Naive thymus-derived CD8-positive, alpha-beta T cell (primary cell): ENCODE measurements around the gene KBTBD6. TPM values are rescaled to one million over a fixed set of nuclear protein-coding genes. Genes with fewer than 3 reads are reported as not detected.
"Not testable (repeated sequence)": the region's sequence is repeated elsewhere in the genome, so short reads cannot be mapped to it uniquely, and the experiment has no call there.

ENCODE experiments used
- ATAC-seq, 2 donors: fragments of 150-1000 bp; cut with Tn5 transposase in 1 of 2; sonication (Bioruptor Pico), chemical (Tn5 transposase) in 1 of 2; 1 replicate in 1 of 2; 2 replicates in 1 of 2; pipeline ENCODE4 v1.10.0; 2021; ENCODE audit warnings: mild to moderate bottlenecking in 2 of 2, moderate library complexity in 2 of 2
- POLR2A ChIA-PET: fragments of 350-600 bp; sonication (Branson Sonifier 250); formaldehyde crosslinking; loops from one replicate; lab custom pipeline; 2021; ENCODE audit warnings: antibody characterized with exemption; lab: Charles Lee
- DNase-seq, 10 donors: peaks; one replicate each; pipeline versions ENCODE4 v3.0.0 to v3.0.0-alpha.2; 2020 to 2022
- H3K27ac Mint-ChIP-seq, 10 donors: one replicate each; pipeline ENCODE4 v1.8.0; 2020 to 2022; ENCODE audit warnings: mild to moderate bottlenecking in 10 of 10, mixed read lengths in 10 of 10, moderate library complexity in 4 of 10, inconsistent platforms in 1 of 10
- H3K27me3 Mint-ChIP-seq, 5 donors: one replicate each; pipeline ENCODE4 v1.8.0; 2021 to 2022; ENCODE audit warnings: mixed read lengths in 5 of 5
- H3K36me3 Mint-ChIP-seq, 3 donors: one replicate each; pipeline ENCODE4 v1.8.0; 2020 to 2022; ENCODE audit warnings: mixed read lengths in 3 of 3, mild to moderate bottlenecking in 2 of 3, inconsistent platforms in 1 of 3
- H3K4me1 Mint-ChIP-seq, 4 donors: one replicate each; pipeline ENCODE4 v1.8.0; 2021 to 2022; ENCODE audit warnings: mixed read lengths in 4 of 4
- H3K4me3 Mint-ChIP-seq, 10 donors: one replicate each; pipeline ENCODE4 v1.8.0; 2020 to 2022; ENCODE audit warnings: mild to moderate bottlenecking in 10 of 10, mixed read lengths in 10 of 10, moderate library complexity in 6 of 10, inconsistent platforms in 1 of 10
- H3K9me3 Mint-ChIP-seq, 9 donors: one replicate each; pipeline ENCODE4 v1.8.0; 2020 to 2022; ENCODE audit warnings: mixed read lengths in 9 of 9, mild to moderate bottlenecking in 3 of 9, inconsistent platforms in 1 of 9, moderate library complexity in 1 of 9
- polyA plus RNA-seq, 3 donors: library from polyadenylated mRNA; unstranded; fragments of 300-500 nt; fragmentation: Illumina TruSeq; gene quantifications; one replicate each; pipeline ENCODE4 v1.2.3, GENCODE V29; 2021
- total RNA-seq, 8 experiments: library from RNA in 2 of 8; stranded (reverse) in 2 of 8; gene quantifications; one replicate each; pipeline ENCODE4 v1.2.3 and lab custom pipeline; 2021 to 2026

KBTBD6 gene
- total and polyA plus RNA-seq, 5 experiments from 2014 or later: 2.3 to 5.7 (median 4.9) TPM

DNA sequence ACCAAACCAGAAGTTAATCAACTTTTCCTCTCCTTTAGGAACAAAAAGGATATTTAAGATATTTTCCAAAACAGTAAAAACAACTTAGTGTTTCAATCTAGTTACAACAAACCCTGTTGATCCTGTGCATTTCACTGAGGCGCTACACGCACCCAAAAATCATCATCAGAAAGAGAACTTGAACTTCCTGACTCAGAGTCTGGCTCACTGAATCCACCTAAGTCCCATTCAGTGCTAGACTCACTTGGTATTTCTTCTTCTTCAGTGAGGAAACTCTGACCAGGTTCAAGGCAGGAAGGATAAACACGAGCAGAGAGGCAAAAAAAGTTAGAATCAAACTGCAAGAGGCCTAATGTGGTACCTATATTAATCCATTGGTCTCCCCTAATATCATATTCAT lies 2.2 kb downstream of the KBTBD6 start:
- DNase-seq: peak in 1 of 10 donors; percentile 10
- POLR2A ChIA-PET: no interaction called here
- no peak for ATAC-seq
- Mint-ChIP-seq H3K9me3 (peaks cover 0 to 5% (median 2%) of the 10 kb centered on the region in 9 donors), H3K27ac (peak overlapping the region in 8 of 10 donors; percentile 1 to 91 (median 26)), H3K36me3 (peaks cover 4 to 15% (median 14%) of the 10 kb centered on the region in 3 donors), H3K4me1 (peaks cover 17 to 55% (median 51%) of the 10 kb centered on the region in 4 donors), H3K4me3 (peak overlapping the region; percentile 90 to 99 (median 98)), H3K27me3 (no peaks in the 10 kb centered on the region)

DNA sequence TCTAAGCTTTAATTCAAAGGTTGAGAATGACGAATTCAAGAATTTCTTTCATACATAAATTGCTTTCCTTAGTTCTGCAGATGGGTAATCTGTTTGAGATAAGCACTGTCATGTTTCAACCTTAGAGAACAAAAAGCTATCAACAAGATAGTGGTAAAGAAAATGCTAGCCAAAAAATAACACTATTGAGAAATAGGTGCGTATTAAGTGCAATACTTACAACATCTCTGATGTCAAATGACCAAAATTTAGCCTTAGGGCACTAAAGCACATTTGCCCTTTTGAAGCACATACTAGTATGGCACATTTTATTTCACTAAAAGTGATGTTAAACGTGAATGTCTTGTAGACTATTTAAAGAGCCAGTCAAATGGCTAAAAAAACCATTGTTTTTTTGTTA lies 4.9 kb downstream of the KBTBD6 start:
- DNase-seq: no peak
- no peaks in the 10 kb centered on the region for H3K27me3 Mint-ChIP-seq
- no peak for ATAC-seq
- peak overlapping the region in 1 of 10 donors; percentile 63 for H3K27ac Mint-ChIP-seq
- peaks cover 0 to 5% (median 2%) of the 10 kb centered on the region in 9 donors for H3K9me3 Mint-ChIP-seq
- POLR2A ChIA-PET: no interaction called here
- peak overlapping the region in 2 of 10 donors; percentile 47 to 50 for H3K4me3 Mint-ChIP-seq
- H3K4me1 Mint-ChIP-seq: peaks cover 11 to 46% (median 41%) of the 10 kb centered on the region in 4 donors
- H3K36me3 Mint-ChIP-seq: peaks cover 4 to 21% (median 20%) of the 10 kb centered on the region in 3 donors

DNA sequence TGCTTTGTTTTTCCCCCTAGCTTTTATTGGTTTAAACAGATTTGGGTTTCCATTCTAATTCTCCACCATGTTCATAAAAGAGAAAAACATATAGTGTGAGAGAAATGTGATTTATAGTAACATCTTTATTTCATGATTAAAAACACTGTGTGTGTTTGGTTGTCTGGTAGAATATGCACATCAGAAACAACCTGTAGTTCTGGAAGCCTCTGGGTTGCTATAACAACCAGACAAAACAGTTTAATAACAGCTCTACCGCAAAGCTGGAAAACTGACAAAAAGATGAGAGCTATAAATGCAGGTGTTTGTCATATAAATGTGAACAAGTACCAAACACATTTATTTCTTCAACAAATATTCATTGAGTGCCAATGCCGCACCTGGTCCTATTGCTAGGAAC lies 9.8 kb downstream of the KBTBD6 start:
- Mint-ChIP-seq H3K4me1 (peaks cover 2 to 8% (median 7%) of the 10 kb centered on the region in 4 donors), H3K9me3 (peaks cover 0 to 5% (median 2%) of the 10 kb centered on the region in 9 donors), H3K27me3 (no peaks in the 10 kb centered on the region), H3K4me3 (no peak overlapping the region), H3K27ac (peak overlapping the region in 2 of 10 donors; percentile 13 to 81), H3K36me3 (peaks cover 4 to 19% (median 17%) of the 10 kb centered on the region in 3 donors)
- ATAC-seq (peak; percentile 57 to 59), DNase-seq (peak in 2 of 10 donors; percentile 23 to 35)
- POLR2A ChIA-PET: no interaction called here

- POLR2A ChIA-PET: no interaction called here
- Mint-ChIP-seq H3K4me3 (no peak overlapping the region), H3K4me1 (peaks cover 0 to 2% (median under 1%) of the 10 kb centered on the region in 4 donors), H3K36me3 (no peaks in the 10 kb centered on the region), H3K9me3 (no peaks in the 10 kb centered on the region), H3K27me3 (no peaks in the 10 kb centered on the region), H3K27ac (no peak overlapping the region)
- ATAC-seq (no peak), DNase-seq (no peak)
Measured at GRCh38 chr13:41117869-41118268, 14.7 kb downstream of the KBTBD6 start.

GRCh38 chr13:41111454-41111853 lies 21.1 kb downstream of the KBTBD6 start:
- Mint-ChIP-seq H3K4me3 (no peak overlapping the region), H3K27ac (peak overlapping the region in 1 of 10 donors; percentile 53), H3K36me3 (no peaks in the 10 kb centered on the region), H3K4me1 (no peaks in the 10 kb centered on the region), H3K9me3 (no peaks in the 10 kb centered on the region), H3K27me3 (no peaks in the 10 kb centered on the region)
- no peak for DNase-seq
- POLR2A ChIA-PET: no interaction called here
- ATAC-seq: no peak

DNA sequence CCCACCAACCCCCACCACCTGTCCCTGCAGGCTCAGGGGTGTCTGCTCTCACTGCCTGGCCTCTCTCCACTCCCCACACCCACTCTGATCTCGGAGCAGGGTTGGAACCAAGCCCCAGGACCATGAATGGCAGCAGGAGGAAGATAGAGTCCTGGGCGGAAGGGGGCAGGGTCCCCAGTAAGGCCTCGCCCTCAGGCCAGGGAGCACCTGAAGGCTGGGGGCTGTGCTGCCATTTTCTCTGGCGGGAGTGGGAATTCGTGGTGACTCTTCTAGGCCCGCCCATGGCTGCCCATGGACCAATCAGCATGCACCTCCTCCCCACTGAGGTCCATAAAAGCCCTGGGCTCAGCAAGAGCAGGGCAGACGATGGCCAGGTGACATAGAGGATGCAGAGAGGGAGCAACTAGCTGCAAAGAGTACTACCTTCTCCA lies 25.0 kb downstream of the KBTBD6 start:
- peaks cover 0 to 2% (median 0%) of the 10 kb centered on the region in 4 donors for H3K4me1 Mint-ChIP-seq
- ATAC-seq (no peak), DNase-seq (no peak)
- POLR2A ChIA-PET: interaction anchor here (0.6 kb wide), 1 partner anchor 1577 kb away, joined by 3 read pairs; no protein-coding TSS in a partner anchor
- H3K36me3 Mint-ChIP-seq: no peaks in the 10 kb centered on the region
- no peaks in the 10 kb centered on the region for H3K9me3 Mint-ChIP-seq
- no peak overlapping the region for H3K27ac Mint-ChIP-seq
- no peak overlapping the region for H3K4me3 Mint-ChIP-seq
- no peaks in the 10 kb centered on the region for H3K27me3 Mint-ChIP-seq

DNA sequence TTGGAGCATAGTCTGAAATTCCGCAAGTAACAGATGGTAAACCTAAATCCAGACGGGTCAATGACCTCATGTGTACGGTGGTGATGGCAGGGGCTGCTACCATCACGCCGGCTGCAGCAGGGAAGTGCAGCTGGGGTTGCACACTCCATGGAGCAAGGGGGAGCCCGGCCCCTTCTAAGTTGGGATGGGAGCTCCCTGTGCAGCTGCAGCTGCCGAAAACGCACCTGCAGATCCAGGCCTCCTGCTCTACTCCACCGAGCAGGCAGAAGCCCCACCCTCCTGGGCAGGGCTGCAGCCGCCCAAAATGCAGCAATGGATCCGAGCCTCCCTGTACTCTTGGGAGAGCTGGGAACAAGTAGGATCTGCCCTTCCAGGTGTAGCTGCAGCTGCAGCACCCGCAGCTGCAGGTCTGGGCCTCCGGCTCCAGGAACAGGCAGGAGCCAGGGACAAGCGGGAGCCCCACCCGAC lies 25.5 kb downstream of the KBTBD6 start:
- no peak overlapping the region for H3K4me3 Mint-ChIP-seq
- no peaks in the 10 kb centered on the region for H3K36me3 Mint-ChIP-seq
- no peak overlapping the region for H3K27ac Mint-ChIP-seq
- no peaks in the 10 kb centered on the region for H3K27me3 Mint-ChIP-seq
- POLR2A ChIA-PET: no interaction called here
- no peak for ATAC-seq
- no peak for DNase-seq
- H3K9me3 Mint-ChIP-seq: no peaks in the 10 kb centered on the region
- H3K4me1 Mint-ChIP-seq: peaks cover 0 to 2% (median 0%) of the 10 kb centered on the region in 4 donors

- no peak overlapping the region for H3K27ac Mint-ChIP-seq
- no peaks in the 10 kb centered on the region for H3K27me3 Mint-ChIP-seq
- ATAC-seq (no peak), DNase-seq (no peak)
- peaks cover 0 to 2% (median under 1%) of the 10 kb centered on the region in 4 donors for H3K4me1 Mint-ChIP-seq
- no peaks in the 10 kb centered on the region for H3K9me3 Mint-ChIP-seq
- POLR2A ChIA-PET: no interaction called here
- no peak overlapping the region for H3K4me3 Mint-ChIP-seq
- H3K36me3 Mint-ChIP-seq: no peaks in the 10 kb centered on the region
Measured at GRCh38 chr13:41099986-41100385, 32.6 kb downstream of the KBTBD6 start.

DNA sequence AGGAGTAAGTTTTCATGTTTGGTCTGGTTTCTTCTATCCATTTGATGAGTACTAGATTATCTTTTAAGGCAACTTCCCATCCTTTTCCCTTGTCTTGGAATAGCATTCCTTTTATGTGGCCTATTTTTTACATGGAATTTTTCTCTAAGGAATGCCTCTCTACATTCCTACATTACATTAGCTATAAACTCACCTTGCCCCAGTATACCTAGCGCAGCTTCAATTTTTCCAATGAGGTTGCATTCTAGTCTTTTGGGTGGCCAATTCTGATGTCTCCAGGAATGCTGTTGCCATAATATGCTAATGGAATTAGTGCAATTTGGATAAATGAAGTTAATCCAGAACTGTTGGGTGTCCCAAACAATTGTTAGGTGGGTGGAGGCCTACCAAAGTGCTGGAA lies 33.8 kb downstream of the KBTBD6 start:
- POLR2A ChIA-PET: no interaction called here
- Mint-ChIP-seq H3K4me1 (peaks cover 0 to 2% (median under 1%) of the 10 kb centered on the region in 4 donors), H3K36me3 (no peaks in the 10 kb centered on the region), H3K9me3 (no peaks in the 10 kb centered on the region), H3K27ac (no peak overlapping the region), H3K4me3 (no peak overlapping the region), H3K27me3 (no peaks in the 10 kb centered on the region)
- no peak for DNase-seq
- ATAC-seq: no peak

DNA sequence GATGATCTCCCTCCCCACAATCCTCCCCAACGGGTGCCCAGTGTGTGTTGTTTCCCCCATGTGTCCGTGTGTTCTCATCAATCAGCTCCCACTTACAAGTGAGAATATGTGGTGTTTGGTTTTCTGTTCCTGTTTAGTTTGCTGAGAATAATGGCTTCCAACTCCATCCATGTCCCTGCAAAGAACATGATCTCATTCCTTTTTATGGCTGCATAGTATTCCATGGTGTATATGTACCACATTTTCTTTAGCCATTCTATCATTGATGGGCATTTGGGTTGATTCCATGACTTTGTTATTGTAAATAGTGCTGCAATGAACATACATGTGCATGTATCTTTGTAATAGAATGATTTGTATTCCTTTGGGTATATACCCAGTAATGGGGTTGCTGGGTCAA lies 36.9 kb downstream of the KBTBD6 start:
- DNase-seq, POLR2A ChIA-PET, H3K27me3 Mint-ChIP-seq, H3K4me1 Mint-ChIP-seq, H3K36me3 Mint-ChIP-seq, H3K9me3 Mint-ChIP-seq, ATAC-seq, H3K4me3 Mint-ChIP-seq: not testable (repeated sequence)
- H3K27ac Mint-ChIP-seq: peak overlapping the region in 1 of 10 donors; percentile 1

GRCh38 chr13:41085961-41086585 lies 46.5 kb downstream of the KBTBD6 start:
- H3K9me3 Mint-ChIP-seq: peaks cover 0 to 12% (median 4%) of the 10 kb centered on the region in 9 donors
- ATAC-seq (peak in 1 of 2 donors; percentile 20), DNase-seq (no peak)
- peaks cover 3 to 8% (median 6%) of the 10 kb centered on the region in 4 donors for H3K4me1 Mint-ChIP-seq
- H3K4me3 Mint-ChIP-seq: no peak overlapping the region
- peaks cover 14 to 28% (median 22%) of the 10 kb centered on the region in 3 donors for H3K36me3 Mint-ChIP-seq
- peak overlapping the region; percentile 0 to 84 (median 48) for H3K27ac Mint-ChIP-seq
- H3K27me3 Mint-ChIP-seq: no peaks in the 10 kb centered on the region
- POLR2A ChIA-PET: no interaction called here

DNA sequence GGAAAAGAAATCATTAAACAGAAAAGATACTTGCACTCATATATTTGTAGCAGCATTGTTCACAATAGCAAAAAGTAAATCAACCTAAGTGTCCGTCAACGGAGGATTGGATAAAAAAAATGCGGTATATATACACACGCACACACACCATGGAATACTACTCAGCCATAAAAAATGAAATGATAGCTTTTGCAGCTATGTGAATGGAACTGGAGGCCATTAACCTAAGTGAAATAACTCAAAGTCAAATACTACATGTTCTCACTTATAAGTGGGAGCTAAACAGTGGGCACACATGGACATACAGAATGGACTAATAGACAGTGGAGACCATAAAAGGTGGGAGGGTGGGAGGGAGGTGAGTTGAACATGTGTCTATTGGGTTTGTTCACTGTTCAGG lies 52.9 kb downstream of the KBTBD6 start:
- H3K27ac Mint-ChIP-seq: peak overlapping the region in 1 of 10 donors; percentile 58

More for the DNA sequence above, 52.9 kb downstream of the KBTBD6 start:
- H3K4me3 Mint-ChIP-seq: no peak overlapping the region
- POLR2A ChIA-PET: no interaction called here
- ATAC-seq: no peak
- H3K4me1 Mint-ChIP-seq: peaks cover 0 to 4% (median under 1%) of the 10 kb centered on the region in 4 donors
- H3K9me3 Mint-ChIP-seq: peaks cover 0 to 2% (median 0%) of the 10 kb centered on the region in 9 donors
- H3K36me3 Mint-ChIP-seq: peaks cover 9 to 81% (median 49%) of the 10 kb centered on the region in 3 donors
- H3K27me3 Mint-ChIP-seq: no peaks in the 10 kb centered on the region
- DNase-seq: no peak
